ENCODE results near the gene TCF7L1. TPM values are rescaled to one million over a fixed set of nuclear protein-coding genes. Genes with fewer than 3 reads are reported as not detected.

TCF7L1 gene
- total RNA-seq, 4 donors from 2014 or later, result 2.1 to 14.0 (median 3.9) TPM

GRCh38 chr2:85216927-85217326 is 83.7 kb downstream of the TCF7L1 start:
- no peak for TF ChIP-seq CTCF (IDR thresholded peaks at IDR 0.05)
- DNase-seq (ENCODE audit: low spot score), result no peak
- no peak for ATAC-seq (ENCODE audit: low FRiP score)

DNA sequence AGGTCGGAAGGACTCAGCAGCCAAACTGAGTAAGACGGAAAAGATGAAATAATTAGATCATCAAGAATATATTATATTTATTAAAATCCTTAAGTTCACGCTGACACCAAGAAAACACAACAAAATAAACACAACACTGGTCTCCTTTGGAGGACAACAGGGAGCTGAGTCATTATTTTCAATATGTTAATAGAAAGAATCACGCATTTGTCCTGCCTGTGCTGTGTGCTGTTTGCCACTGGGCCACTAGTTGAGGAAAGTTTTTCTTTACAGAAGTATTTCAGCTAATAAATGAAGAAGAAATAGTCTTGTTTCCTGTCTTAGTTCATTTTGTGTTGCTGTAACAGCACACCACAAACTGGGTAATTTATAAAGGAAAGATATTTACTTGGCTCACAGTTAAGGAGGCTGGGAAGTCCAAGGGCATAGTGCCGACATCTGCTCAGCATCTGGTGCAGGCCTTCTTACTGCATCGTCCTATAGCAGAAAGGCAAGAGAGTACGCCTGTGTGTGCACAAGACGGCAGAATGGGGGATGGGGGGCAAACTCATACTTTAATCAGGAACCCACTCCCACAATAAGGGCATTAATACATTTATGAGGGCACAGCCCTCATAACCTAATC is 88.0 kb downstream of the TCF7L1 start:
- DNase-seq (ENCODE audit: low spot score) (no peak), ATAC-seq (ENCODE audit: low FRiP score) (no peak)
- TF ChIP-seq CTCF (IDR thresholded peaks at IDR 0.05), result no peak

GRCh38 chr2:85222792-85223191 is 89.6 kb downstream of the TCF7L1 start:
- ATAC-seq (ENCODE audit: low FRiP score) (no peak), DNase-seq (ENCODE audit: low spot score) (no peak)
- TF ChIP-seq CTCF (IDR thresholded peaks at IDR 0.05), result no peak

- DNase-seq (ENCODE audit: low spot score), result no peak
- no peak for TF ChIP-seq CTCF (IDR thresholded peaks at IDR 0.05)
- ATAC-seq (ENCODE audit: low FRiP score), result no peak
Measured at GRCh38 chr2:85226783-85227182, 93.6 kb downstream of the TCF7L1 start.

DNA sequence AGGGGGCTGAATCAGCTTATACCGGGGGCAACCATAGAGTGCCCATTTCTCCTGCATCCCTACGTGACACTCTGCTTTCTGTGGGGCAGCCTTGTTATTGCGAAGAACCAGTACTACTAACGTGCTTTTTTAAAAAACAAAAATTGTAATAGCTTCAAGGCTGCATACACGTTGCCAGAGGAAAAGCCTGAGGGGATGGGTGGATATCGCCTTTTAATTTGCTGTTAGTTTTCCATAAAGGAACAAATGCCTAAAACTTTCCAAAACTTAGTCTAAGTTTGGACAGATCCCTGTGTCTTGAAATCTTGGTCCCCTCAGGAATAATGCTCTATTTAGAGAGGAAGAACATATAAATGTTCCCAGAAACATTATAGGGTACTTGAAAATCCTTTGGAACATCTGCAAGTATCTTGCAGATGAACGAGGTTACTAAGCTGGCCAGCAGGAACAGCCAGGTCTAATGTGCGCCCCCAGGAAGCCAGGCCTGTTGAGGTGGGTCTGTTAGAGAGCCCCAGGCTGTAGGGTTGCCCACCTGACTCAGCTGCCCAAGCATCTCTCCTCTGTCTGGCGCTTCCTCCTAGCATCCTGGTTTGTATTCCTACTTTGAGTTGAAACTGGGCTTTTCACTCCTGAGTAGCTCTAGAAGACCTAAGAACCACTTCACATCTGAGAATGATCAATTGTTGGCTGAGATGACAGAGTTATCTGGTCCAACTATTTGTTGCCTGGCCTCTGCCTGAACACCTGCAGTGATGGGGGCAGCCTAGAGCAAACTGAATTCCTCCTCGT is 97.7 kb downstream of the TCF7L1 start:
- no peak for TF ChIP-seq CTCF (IDR thresholded peaks at IDR 0.05)
- no peak for DNase-seq (ENCODE audit: low spot score)
- no peak for ATAC-seq (ENCODE audit: low FRiP score)

GRCh38 chr2:85231468-85231805 is 98.2 kb downstream of the TCF7L1 start:
- DNase-seq (ENCODE audit: low spot score) (no peak), ATAC-seq (ENCODE audit: low FRiP score) (no peak)
- TF ChIP-seq CTCF (IDR thresholded peaks at IDR 0.05), result no peak

- no peak for ATAC-seq (ENCODE audit: low FRiP score)
- DNase-seq (ENCODE audit: low spot score), result no peak
- no peak for TF ChIP-seq CTCF (IDR thresholded peaks at IDR 0.05)
Measured at GRCh38 chr2:85231952-85232351, 98.8 kb downstream of the TCF7L1 start.
